HL-60/S4 treated with phorbol 12-myristate 13-acetate at 8.2 ng/mL for 4 days and 3 days (cell line): ENCODE measurements around the gene PLCB2.

ENCODE experiments used
- in situ Hi-C: fragments of 300-500 bp; cut with MboI; formaldehyde crosslinking; loops from 2 replicates; pipeline ENCODE4 v1.15.0; 2022; ENCODE audit warnings: low sequenced_read_pairs

The PLCB2 gene

GRCh38 chr15:40287968-40288367 is 19.8 kb downstream of the PLCB2 start:
- in situ Hi-C loops, result no loop called here

GRCh38 chr15:40287505-40287904 is 20.2 kb downstream of the PLCB2 start:
- in situ Hi-C loops, result no loop called here

GRCh38 chr15:40286794-40287193 is 20.9 kb downstream of the PLCB2 start:
- in situ Hi-C loops, result no loop called here

GRCh38 chr15:40286061-40286532 is 21.6 kb downstream of the PLCB2 start:
- in situ Hi-C loops, result no loop called here

- in situ Hi-C loops, result no loop called here
Measured at GRCh38 chr15:40285554-40286011, 22.2 kb downstream of the PLCB2 start.

- in situ Hi-C loops, result no loop called here
Measured at GRCh38 chr15:40285151-40285550, 22.6 kb downstream of the PLCB2 start.

- in situ Hi-C loops, result no loop called here
Measured at GRCh38 chr15:40283615-40284300, 24.0 kb downstream of the PLCB2 start.

- in situ Hi-C loops, result no loop called here
Measured at GRCh38 chr15:40282869-40283614, 24.7 kb downstream of the PLCB2 start, which contains the start of gene ANKRD63. ANKRD63 (minus strand) TSS chr15:40283064; CDS start chr15:40282586, 478 bp downstream.

GRCh38 chr15:40282147-40282868 is 25.4 kb downstream of the PLCB2 start:
- in situ Hi-C loops, result no loop called here

- in situ Hi-C loops, result no loop called here
Measured at GRCh38 chr15:40281801-40282146, 26.0 kb downstream of the PLCB2 start.

- in situ Hi-C loops, result no loop called here
Measured at GRCh38 chr15:40281057-40281800, 26.5 kb downstream of the PLCB2 start.

GRCh38 chr15:40280260-40281056 is 27.3 kb downstream of the PLCB2 start:
- in situ Hi-C loops, result no loop called here

GRCh38 chr15:40279437-40280141 is 28.1 kb downstream of the PLCB2 start:
- in situ Hi-C loops, result no loop called here

- in situ Hi-C loops, result no loop called here
Measured at GRCh38 chr15:40278026-40278425, 29.7 kb downstream of the PLCB2 start.

GRCh38 chr15:40277471-40277870 is 30.3 kb downstream of the PLCB2 start:
- in situ Hi-C loops, result no loop called here

- in situ Hi-C loops, result no loop called here
Measured at GRCh38 chr15:40276927-40277326, 30.8 kb downstream of the PLCB2 start.

- in situ Hi-C loops, result no loop called here
Measured at GRCh38 chr15:40275954-40276353, 31.8 kb downstream of the PLCB2 start.

GRCh38 chr15:40275523-40275922 is 32.2 kb downstream of the PLCB2 start:
- in situ Hi-C loops, result no loop called here
